Left kidney (tissue), 2 donors: Measurements from ENCODE around the gene SOX21. TPM values are rescaled to one million over a fixed set of nuclear protein-coding genes. Genes with fewer than 3 reads are reported as not detected.

Source experiments
- DNase-seq: peaks from one replicate; pipeline ENCODE4 v3.0.0-alpha.2; 2013
- polyA plus RNA-seq: library from polyadenylated mRNA; unstranded; fragments of 120-200 nt; gene quantifications from one replicate; pipeline ENCODE4 v1.2.1, GENCODE V29; 2013; ENCODE audit not compliant: insufficient read length

The SOX21 gene
- polyA plus RNA-seq, 1 donor = 0.27 TPM

DNA sequence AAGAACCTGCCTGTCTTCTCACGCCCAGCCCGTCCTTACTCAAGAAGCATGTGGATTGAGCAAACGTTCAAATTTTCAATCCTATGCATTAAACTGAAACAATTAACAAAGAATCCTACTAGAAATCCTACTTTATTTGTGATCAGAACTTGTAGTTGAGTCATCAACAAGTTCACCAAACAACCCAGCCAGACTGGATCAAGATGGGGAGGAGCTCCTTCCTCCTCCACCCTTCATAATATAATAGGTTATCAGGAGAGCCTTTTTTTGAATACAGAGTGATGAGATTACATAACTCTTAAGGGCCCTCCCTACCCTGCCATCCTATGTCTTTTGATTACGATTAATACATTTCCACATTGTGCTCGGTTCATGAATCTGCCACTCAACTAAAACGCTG, 32.7 kb downstream of the SOX21 start:
- DNase-seq = no peak

DNA sequence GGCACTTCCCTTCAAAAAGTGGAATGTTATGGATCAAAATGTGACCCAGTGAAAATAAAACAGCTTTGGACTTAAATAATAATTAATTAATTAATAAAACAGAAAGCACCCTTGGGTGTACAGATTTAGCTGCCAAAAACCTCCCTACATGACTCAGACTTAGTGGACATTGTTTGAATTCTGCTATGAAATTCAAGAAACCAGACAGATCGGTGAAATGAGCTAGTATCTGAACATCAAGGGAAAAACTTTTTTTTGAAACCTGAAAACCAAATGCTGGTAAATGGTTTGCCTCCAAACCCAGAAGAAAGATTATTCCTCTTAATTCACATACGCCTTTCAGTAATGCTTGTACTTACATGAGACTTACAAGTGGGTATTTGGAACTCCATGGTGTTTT, 33.5 kb downstream of the SOX21 start:
- DNase-seq = no peak

DNA sequence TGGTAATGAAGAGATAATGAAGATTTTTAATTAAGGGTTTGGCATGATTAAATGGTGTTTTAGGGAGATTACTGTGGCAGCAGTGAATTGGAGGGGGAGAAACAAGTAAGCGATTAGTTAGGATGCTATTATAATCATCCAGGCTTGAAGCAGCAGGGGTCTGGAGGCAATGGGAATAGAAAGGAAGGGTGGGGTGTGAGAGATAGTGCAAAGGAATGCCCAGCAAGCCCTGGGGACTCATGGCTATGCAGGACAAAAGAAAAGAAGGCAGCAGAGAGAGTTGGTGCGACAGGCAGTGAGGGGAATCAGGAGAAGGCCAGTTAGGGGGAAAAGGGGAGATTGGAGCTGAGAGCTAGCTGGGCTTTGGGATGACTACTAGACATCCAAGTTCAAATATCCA, 34.5 kb downstream of the SOX21 start:
- DNase-seq = no peak

DNA sequence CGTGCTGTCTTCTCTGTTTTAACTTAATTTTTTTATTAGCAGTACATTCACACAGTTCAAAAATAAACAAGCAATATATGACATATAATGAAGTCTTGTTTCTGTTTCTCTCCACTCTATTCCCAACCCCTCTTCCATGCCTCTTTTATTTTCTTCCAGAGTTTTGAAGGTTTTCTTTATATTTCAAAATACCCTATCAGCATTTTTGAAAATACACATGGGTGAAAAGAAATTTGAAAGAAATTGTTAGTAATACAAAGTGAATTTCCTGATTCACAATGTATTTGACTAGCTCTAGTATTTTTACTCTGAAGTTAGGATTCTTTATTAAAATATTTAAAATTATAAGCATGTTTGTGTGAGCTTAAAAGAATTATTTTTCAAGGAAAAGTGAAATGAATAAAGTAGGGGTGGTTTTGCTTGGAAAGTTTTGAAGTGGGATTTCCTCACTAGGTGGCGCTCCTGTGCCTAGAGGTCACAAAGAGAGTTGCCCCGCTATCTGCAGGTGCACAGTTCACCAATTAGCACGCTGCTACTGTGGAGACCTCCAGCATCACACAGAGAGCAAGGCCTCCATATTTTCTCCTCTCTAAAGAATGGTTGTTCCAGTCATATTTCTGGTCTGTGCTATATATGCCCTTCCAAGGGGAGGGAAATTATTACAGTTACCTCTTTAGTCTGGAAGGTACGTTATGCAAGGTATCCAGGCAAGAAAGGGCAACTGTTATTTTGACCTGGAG, 37.6 kb downstream of the SOX21 start:
- peak; percentile 39 for DNase-seq

DNA sequence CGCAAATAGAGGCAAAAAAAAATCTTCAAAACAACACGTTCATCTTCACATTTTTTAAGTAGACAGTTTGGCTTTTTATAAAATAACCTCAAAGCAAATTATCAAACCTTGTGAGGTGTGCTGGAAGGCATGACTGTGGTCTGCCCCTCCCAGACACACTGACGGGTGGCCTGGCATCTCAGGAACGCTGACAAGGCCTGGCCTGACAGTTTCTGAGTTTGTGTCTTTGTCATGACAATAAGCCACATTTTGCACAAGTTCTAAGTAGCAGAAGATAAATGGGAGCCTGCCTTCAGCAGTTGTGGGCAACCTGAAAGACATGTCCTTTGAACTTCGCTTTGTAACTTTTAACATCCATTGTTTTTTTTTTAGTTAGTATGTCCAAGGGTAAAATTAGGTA, 38.5 kb downstream of the SOX21 start:
- DNase-seq = no peak

GRCh38 chr13:94672400-94672799, 39.9 kb downstream of the SOX21 start:
- DNase-seq = no peak

DNA sequence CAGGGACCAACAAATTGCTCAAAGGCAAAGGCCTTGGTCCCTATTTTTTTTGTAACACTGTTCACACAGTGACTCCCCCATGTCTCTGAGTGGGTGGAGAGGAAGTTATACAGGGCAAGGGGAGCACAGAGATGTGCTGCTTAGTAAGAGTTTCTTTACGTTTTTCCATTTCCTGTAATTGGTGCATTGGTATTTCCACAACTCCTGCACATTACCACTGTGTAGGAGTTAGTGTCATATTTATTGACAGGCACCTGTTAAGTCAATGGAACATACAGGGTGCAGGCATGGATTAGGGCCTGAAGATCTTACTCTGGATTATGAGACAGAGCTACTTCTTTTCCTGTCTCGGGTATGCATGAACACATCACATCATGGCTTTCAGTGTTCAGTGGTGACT, 45.2 kb downstream of the SOX21 start:
- DNase-seq = no peak

- no peak for DNase-seq
Observed at GRCh38 chr13:94666065-94666464, 46.3 kb downstream of the SOX21 start.

DNA sequence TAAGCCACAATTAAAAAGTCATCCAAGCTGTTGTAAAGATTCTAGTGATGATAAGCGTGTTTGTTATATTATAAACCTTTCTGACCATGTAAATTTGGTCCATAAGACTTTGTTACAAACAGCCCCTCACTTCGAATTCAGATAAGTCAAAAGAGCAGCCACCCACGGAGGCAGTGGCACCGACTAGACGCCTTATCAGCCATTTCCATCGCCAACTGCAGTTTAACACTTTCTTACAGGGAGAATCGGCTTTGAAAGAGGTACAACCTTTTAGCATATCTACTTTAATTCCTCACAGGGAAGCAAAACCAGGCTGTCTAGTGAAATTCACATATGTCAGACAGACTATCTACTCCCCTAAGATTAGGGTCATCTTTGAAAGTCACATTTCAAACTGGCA, 47.5 kb downstream of the SOX21 start:
- no peak for DNase-seq

DNA sequence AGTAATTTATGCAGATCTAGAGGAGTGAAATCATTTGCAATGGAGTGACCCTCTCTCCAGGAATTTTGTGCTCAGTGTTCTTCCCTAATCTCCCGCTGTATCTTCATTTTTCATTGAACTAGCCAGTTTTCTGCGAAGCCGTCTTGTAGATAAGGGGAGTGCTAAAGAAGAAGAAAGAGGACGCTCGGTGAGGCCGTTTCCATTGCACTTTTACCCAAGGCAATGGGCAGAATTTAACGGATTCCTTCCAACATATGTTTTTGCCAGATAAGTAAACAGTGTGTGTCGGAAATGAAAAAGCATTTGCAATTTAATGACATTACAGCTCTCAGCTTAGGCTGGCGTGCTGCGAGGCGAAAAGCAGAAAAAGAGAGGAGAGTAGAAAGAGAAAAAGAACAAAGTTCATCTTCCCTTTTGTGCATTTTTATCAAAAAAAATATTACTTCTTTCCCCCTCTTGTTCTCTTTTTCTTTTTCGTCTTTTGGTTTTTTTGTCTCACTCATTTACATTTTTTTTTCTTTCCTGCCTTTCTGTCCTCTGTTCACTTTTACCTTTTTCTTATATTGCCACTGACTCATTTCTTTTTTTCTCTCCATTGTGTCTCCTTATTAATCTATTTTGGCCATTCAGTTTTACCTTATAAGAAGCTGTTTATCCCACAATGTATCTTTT, 49.9 kb downstream of the SOX21 start:
- DNase-seq = no peak

- DNase-seq = no peak
Observed at GRCh38 chr13:94661406-94661805, 50.9 kb downstream of the SOX21 start.

DNA sequence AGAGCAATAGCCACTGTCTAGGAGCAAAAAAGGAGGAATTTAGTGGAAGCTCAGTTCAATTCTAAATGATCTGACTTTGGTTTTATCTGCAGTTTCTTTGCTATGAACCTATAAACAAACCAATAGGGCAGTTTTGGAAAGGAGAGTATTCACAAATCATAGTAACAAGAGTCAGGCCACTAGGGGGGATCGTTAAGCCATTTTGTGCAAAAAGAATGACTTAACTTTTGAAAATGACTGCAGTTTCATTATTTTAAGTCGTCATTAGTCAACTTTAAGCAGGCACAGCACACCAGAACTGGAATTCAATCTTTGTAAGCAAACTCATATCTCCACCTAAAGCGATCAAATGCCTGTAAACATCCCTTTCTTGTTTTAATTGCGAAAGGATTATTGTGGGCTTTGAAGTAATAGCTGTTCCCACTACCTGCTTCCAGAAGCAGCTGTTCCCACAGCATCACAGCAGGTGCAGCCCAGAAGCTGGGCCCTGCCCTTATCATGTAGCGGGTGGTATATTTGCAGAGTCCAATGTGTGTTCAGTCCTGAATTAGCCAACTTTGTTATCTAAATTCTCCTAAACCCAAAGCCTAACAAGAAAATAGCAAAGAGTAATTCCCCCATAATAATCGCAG, 51.5 kb downstream of the SOX21 start:
- no peak for DNase-seq

Other genes starting within 250 kb of the SOX21 start
- gene DCT, start 232.9 kb downstream of the SOX21 start, polyA plus RNA-seq = 0.25 TPM
- gene TGDS, start 116.4 kb downstream of the SOX21 start, polyA plus RNA-seq = 25.5 TPM
- gene GPR180, start 110.7 kb downstream of the SOX21 start, polyA plus RNA-seq = 9.3 TPM